NCI-H1694 treated with DMSO at 0.1 percent for 48 hours (cell line): ENCODE measurements around the gene TRIO.
A peak's percentile ranks its signal among the peaks of the same experiment; 100 is the strongest.

Experiments
- DNase-seq: peaks from one replicate; lab custom pipeline; 2025; lab: John Stamatoyannopoulos, UW

The TRIO gene

GRCh38 chr5:14436801-14437542 is 293.8 kb downstream of the TRIO start:
- DNase-seq: no peak

DNA sequence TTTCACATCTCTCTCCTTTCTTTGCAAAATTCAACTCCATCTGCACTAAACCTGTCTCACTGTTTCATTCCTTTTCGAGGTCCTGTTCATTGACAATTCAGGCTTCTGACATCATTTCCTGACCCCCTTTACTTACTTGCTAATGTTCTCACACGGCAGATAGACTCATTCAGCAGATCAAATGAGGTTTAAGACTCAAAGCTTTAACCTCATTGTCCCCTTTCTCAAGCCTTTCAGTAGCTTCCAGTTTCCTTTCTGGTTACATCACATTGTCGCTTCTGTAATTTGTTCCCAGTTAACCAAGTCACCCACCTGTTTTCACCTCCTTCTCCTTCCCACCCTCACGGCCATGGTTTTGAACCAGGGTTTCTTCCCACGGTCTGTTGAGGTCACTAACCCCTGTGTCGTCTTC is 295.1 kb downstream of the TRIO start:
- no peak for DNase-seq

DNA sequence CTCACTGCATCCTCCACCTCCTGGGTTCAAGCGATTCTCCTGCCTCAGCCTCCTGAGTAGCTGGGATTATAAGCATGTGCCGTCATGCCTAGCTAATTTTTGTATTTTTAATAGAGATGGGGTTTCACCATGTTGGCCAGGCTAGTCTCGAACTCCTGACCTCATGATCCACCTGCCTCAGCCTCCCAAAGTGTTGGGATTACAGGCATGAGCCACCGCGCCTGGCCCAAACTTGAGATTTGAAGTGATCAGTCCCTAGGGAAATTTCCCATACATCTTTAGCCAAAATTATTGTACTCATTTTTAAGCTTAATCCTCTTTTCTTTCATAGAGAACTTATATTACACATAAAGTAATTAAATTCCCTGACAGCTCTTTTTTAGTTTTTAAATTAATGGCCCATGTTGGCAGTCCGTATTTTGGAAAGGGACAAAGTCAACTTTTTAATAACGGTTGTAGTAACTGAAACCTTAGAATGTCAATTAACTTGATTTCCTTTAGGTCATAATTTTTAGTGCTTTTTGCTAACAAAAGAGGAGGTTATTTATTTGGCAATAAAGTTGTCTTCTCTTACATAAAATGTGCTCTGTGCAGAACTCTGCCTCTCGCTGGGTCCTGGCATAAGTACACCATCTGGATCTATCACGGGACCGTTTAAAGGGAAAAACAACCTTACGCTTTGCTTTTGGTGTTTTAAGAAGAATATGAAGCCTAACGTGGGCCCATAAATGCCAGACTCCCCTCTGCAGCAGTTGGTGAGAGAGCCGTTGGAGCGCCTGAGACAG is 296.1 kb downstream of the TRIO start:
- DNase-seq: peak; percentile 52

DNA sequence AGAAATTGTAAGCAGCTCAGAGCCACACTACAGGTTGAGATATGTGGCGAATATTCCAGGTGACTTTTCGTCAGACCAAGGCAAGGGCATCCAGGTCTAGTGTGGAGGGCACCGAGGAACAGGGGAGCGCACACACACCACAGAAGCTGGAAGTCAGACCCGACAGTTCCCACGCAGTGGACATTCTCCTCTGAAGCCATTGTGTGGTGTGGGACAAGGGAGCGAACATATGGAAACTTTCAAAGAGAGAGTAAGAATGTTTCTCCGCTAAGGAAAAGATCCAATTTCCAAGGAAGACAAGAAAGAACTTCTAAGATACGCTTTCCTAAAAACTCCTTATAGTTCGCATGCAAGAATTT is 297.1 kb downstream of the TRIO start:
- no peak for DNase-seq

GRCh38 chr5:14440582-14441431 is 297.7 kb downstream of the TRIO start:
- DNase-seq: peak; percentile 48

DNA sequence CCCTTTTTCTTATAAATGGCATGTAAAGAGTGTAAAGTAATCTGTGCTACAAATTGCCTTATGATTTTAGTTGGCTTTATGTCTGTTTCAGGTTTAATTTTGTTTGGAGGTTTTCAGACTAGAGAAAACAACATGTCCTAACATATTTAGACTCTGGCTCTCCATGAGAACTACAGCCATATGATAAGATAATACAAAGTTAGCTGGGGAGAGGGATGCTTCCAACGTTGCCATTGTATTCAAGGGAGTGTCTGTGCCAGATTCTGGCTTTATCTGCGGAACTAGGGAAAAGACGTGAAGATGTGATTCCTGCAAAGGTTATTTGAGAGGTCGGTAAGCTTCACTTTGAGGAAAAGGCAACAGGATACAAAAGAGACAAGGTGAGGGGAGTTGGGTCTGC is 298.5 kb downstream of the TRIO start:
- DNase-seq: no peak

- DNase-seq: no peak
Observed at GRCh38 chr5:14442536-14442935, 299.4 kb downstream of the TRIO start.

DNA sequence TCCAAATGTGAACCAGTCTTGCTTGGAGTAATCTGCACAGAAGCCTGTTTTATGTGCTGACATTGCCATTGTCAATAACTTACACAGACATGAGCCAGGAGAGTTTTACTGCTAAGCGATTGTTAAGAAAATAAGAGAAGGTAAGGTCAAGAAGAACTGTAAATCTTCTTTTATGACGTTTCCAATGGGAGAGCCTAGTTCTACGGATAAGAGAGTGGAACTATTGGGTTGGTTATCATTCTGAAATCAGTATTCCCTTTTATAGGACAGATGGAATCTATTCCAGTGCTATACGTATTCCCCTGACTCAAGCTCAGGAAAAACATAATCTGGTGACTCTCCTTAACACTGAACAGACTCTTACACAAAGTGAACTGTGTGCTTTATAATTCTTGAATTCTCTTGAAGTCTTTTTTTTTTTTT is 300.5 kb downstream of the TRIO start:
- DNase-seq: no peak

GRCh38 chr5:14444161-14444560 is 301.0 kb downstream of the TRIO start:
- DNase-seq: no peak

DNA sequence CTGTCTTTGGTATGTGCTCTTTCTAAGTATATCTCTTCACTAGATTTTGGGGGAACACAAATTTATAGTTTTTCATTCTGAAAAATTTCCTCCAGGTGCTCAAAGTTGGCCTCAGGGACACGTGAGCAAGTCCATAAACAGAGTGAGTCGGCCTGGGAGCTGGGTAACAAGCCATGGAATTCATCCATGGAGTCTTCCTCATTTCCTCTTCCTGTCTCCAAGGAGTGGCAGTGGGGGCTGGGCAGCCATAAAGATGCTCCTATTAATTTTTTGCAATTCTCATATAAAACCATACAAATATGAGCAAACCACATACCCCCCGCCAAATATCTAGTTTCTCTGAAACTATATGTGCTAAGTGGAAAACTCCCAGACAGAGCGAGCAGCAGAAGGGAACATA is 301.9 kb downstream of the TRIO start:
- DNase-seq: no peak

DNA sequence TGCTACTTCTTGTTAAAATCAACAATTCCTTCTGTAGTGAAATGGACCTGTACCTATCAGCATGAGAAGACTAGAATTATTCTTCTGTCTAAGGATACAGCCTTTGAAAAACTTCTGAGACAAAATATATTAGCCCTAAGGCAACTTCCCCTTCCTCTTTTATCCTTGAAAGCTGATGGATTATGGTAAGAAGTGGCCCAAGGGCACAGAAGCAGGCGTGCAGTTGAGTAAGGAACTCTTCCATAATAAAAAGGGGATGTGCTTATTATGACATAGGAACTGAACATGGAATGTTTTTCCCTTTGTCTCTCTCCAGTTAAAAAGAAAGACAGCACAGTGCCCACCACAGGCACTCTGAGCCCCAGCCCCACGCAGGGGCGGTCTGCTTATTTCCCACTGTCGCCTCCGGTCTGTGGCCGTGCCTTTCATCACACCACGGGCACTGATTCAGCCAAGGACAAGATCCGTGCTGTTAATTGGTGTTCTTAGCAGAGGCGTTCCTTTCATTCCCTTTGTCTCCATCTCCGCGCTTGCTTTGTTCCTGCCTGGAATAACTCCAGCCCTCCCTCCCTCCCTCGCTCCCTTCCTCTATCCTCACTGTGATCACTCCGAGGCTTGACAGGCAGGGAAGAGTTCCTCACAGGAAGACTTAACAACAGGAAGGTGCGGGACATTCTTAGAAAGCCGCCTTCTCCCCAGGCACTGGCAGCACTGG is 302.6 kb downstream of the TRIO start:
- DNase-seq: no peak

- DNase-seq: peak; percentile 34
Observed at GRCh38 chr5:14447958-14448911, 305.1 kb downstream of the TRIO start.

DNA sequence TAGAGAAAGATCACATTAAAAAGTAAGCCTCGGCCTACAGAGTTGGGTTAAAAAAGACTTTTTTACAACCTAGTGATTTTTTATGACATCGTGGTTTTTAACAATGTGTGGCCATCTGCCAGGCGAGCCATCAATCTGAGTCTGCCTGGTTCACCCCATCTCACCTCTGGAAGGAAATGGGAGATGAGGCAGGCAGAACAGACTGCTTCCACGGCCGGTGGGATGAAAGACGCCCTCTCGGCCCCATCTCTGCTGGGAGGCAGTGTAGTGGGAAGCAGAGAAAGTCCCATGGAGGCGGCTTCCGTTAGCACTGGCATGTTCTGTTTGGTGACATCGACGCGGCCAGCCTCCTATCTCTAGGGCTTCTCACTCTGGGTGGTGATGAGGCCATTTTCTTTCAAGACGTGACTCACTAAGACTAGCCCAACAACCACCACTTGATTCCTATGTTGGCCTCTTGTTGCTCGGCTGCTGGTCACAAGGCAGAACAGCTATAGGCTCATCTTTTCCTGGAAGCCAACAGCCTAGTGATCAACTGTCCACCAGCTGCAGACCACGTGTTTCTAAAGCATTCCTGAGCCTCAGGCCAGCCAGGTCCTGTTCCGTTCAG is 306.0 kb downstream of the TRIO start:
- DNase-seq: peak; percentile 68

- no peak for DNase-seq
Observed at GRCh38 chr5:14450018-14450524, 306.9 kb downstream of the TRIO start.

GRCh38 chr5:14450742-14451141 is 307.6 kb downstream of the TRIO start:
- no peak for DNase-seq

- peak; percentile 32 for DNase-seq
Observed at GRCh38 chr5:14451871-14452270, 308.7 kb downstream of the TRIO start.

- no peak for DNase-seq
Observed at GRCh38 chr5:14452685-14453454, 309.7 kb downstream of the TRIO start.

DNA sequence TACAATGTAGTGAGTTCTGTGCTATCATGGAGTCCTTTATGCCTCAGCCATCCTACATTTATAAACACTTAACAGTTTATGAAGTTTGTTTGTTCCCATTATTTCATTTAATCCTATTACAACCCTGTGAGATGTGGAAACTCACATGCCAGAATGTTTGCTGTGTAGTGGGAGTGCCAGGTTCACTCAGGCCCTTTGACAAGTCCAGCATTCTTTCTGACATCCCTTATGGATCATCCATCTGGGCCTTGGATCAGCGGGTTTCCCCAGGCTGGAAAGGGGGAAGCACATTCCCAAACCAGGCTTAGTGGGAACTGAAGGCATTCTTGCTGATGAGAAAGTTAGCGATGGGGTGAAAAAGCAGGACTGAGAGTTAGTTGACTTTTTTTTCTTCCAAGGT is 310.3 kb downstream of the TRIO start:
- no peak for DNase-seq

GRCh38 chr5:14455814-14456321 is 312.7 kb downstream of the TRIO start:
- DNase-seq: no peak
